GM18907 (cell line): Measurements from ENCODE around the gene ASGR2.

Source experiments
- ATAC-seq: cut with Tn5 transposase; IDR thresholded peaks from one replicate; pipeline ENCODE4 v1.9.1; 2021; ENCODE audit warnings: mild to moderate bottlenecking, moderate library complexity; ENCODE audit not compliant: unreplicated experiment

The ASGR2 gene

GRCh38 chr17:7068268-7068667 is 46.4 kb downstream of the ASGR2 start:
- ATAC-seq: no peak

- no peak for ATAC-seq
Measured at GRCh38 chr17:7067198-7067597, 47.4 kb downstream of the ASGR2 start.

GRCh38 chr17:7064261-7064660 is 50.4 kb downstream of the ASGR2 start:
- no peak for ATAC-seq

- ATAC-seq: no peak
Measured at GRCh38 chr17:7063518-7064094, 51.0 kb downstream of the ASGR2 start.

- ATAC-seq: no peak
Measured at GRCh38 chr17:7060165-7060891, 54.3 kb downstream of the ASGR2 start.

- no peak for ATAC-seq
Measured at GRCh38 chr17:7058831-7059447, 55.7 kb downstream of the ASGR2 start.

GRCh38 chr17:7056386-7056785 is 58.2 kb downstream of the ASGR2 start:
- no peak for ATAC-seq
